NCI-H2081 treated with DMSO at 0.1 percent for 48 hours (cell line): ENCODE data around the gene EPS8L1.

Source experiments
- DNase-seq: peaks from one replicate; lab custom pipeline; 2025; lab: John Stamatoyannopoulos, UW

EPS8L1 gene

DNA sequence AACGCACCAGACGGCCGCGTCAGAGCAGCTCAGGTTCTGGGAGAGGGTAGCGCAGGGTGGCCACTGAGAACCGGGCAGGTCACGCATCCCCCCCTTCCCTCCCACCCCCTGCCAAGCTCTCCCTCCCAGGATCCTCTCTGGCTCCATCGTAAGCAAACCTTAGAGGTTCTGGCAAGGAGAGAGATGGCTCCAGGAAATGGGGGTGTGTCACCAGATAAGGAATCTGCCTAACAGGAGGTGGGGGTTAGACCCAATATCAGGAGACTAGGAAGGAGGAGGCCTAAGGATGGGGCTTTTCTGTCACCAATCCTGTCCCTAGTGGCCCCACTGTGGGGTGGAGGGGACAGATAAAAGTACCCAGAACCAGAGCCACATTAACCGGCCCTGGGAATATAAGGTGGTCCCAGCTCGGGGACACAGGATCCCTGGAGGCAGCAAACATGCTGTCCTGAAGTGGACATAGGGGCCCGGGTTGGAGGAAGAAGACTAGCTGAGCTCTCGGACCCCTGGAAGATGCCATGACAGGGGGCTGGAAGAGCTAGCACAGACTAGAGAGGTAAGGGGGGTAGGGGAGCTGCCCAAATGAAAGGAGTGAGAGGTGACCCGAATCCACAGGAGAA, 39.9 kb downstream of the EPS8L1 start:
- DNase-seq, result no peak

GRCh38 chr19:55116232-55116858, 40.7 kb downstream of the EPS8L1 start:
- DNase-seq, result no peak

DNA sequence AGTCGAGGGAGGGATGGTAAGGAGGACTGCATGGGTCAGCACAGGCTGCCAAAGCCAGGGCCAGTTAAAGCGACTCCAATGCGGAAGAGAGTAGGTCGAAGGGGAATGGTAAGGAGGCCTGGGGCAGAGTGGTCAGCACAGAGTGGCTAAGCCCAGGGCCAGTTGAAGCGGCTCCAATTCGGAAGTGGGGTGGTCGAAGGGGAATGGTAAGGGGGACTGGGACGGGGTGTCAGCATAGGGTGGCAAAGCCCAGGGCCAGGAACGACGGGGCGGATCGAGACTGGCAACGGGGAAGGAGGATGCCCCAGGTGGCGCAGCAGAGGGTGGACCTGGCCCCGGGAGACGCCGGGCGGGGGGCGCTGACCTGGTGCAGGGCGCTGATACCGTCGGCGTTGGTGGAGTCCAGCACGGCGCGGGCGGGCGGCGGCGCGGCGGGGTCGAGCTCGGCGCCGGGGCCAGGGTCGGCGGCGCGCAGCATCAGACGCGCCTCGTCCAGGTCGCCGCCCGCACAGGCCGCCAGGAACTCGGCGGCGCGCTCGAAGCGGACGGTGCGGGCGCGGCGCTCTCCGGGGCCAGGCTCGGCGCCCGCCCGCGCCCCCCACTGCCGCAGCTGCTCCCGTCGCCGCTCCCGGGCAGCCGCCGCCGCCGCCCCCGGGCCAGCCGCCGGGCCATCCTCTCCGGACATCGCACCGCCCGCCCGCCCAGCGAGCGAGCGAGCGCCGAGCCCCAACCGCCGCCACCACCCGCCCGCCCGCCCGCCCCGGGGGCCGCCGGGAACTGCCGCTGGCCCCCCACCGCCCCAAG, 41.4 kb downstream of the EPS8L1 start, which contains the start of gene PPP1R12C:
TSS of gene PPP1R12C (minus strand) at position 779 of the 804 bp plus-strand sequence. CDS start at position 685, 94 bp downstream.
- no peak for DNase-seq

DNA sequence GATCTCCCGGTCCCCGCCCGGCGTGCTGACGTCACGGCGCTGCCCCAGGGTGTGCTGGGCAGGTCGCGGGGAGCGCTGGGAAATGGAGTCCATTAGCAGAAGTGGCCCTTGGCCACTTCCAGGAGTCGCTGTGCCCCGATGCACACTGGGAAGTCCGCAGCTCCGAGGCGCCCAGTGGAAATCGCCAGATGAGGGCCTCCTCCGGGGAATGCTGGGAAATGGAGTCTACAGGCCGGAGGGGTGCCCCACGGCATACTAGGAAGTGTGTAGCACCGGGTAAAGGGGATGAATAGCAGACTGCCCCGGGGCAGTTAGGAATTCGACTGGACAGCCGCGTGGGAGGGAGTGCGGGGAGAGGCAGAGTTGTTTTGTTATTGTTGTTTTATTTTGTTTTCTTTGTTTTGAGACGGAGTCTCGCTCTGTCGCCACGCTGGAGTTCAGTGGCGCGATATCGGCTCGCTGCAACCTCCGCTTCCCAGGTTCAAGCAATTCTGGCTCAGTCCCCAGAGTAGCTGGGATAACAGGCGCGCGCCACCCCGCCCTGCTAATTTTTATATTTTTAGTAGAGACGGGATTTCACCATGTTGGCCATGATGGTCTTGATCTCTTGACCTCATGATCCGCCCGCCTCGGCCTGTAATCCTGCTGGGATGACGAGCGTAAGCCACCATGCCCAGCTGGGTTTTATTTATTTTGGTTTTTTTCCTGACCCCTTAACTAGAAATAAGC, 42.2 kb downstream of the EPS8L1 start:
- peak; percentile 75 for DNase-seq

- no peak for DNase-seq
Observed at GRCh38 chr19:55118401-55118991, 42.8 kb downstream of the EPS8L1 start.

DNA sequence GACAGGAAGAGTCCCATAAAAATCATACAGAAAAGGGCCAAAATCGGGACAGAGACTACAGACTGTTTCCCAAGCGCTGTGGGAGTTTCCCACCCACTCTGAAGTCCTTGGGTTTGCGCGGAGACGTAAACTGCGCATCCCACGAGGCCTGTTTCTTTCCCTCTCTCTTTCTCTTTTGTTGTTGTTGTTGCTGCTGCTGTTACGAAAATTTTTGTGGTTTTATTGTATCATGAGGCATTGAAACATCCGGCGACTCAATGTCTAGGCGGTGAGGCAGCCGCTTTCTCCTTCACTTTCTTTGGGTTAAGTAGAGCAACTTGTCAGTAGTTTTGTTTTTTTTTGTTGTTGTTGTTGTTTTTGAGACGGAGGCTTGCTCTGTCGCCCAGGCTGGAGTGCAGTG, 43.4 kb downstream of the EPS8L1 start:
- DNase-seq, result no peak

GRCh38 chr19:55131421-55131820, 55.8 kb downstream of the EPS8L1 start:
- no peak for DNase-seq

DNA sequence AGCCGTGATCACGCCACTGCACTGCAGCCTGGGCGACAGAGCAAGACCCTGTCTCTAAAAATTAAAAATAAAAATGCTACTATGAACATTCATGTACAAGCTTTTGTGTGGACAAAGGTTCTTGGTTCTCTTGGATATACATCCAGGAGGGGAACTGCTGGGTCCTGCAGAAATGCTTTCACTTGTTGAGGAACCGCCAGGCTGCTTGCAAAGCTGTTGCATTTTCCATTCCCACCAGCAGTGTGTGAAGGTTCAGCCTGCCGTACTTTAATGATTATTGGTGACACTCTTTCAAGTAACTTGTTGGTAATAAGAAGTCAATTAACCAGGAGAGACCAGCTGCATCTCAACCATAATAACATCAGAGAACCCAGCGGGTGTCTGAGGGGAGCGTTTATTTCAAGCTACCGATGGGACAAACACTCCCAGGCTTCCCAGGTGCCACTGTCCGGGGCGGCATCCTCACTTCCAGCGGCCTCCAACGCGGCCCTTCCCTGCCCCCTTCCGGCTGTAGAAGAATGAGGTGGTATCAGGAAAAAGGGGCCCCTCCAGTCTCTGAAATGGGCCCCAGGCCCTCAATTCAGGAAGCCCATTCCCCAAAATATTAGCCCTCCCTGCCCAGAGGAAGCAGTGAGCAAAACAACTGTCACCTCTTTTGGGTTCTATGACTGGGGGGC, 56.9 kb downstream of the EPS8L1 start:
- DNase-seq, result no peak

- DNase-seq, result no peak
Observed at GRCh38 chr19:55133639-55134444, 58.2 kb downstream of the EPS8L1 start.

- DNase-seq, result no peak
Observed at GRCh38 chr19:55134736-55135135, 59.1 kb downstream of the EPS8L1 start.

DNA sequence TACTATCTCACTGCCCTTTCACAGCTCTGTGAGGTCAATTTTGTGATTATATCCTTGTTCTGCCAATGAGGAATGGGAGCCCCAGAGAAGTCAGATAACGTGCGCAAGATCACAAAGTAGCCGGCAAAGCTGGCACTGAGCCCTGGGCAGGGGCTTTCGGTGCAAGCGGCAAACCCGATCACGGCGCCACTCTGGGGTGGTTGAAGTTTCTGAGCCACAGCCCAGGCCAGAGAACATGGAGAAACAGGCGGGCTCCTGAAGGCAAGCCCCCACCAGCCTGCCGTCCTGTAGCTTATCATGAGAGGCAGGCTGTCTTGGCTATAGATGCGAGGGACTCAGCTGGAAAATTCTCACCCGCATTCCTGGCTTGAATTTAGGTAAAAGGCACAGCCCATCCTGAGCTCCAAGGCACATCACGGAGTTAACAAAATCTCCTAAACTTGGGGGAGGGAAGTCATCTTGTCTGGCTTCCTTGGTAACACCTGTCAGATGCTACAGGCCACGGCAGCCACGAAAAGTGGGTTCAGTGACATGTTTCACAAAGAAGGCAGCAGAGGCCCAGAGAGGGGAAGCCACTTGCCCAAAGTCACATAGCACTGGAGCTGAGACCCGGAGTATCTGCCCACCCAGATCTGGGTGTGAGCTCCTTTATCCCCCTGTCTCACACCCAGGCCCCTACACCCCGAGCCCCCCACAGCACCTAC, 60.9 kb downstream of the EPS8L1 start:
- DNase-seq, result no peak
